ENCODE measurements around the gene KRT85. TPM values are rescaled to one million over a fixed set of nuclear protein-coding genes. Genes with fewer than 3 reads are reported as not detected.
"Not testable (repeated sequence)": the region's sequence is repeated elsewhere in the genome, so short reads cannot be mapped to it uniquely, and the experiment has no call there.

The KRT85 gene
- total RNA-seq, 1 donor from 2014 or later: not detected

- H3K27ac ChIP-seq: no peak overlapping the region
- DNase-seq (no peak), ATAC-seq (no peak)
- no peaks in the 10 kb centered on the region for H3K4me1 ChIP-seq
- H3K4me3 ChIP-seq: no peak overlapping the region
- no peaks in the 10 kb centered on the region for H3K36me3 ChIP-seq
- intact Hi-C loops (cut with DNase I): no loop called here
- TF ChIP-seq CTCF (IDR thresholded peaks at IDR 0.05): no peak
- H3K27me3 ChIP-seq (ENCODE audit: low read depth): peaks cover 20% of the 10 kb centered on the region
- H3K9me3 ChIP-seq: no peaks in the 10 kb centered on the region
Measured at GRCh38 chr12:52318241-52318990, 48.9 kb downstream of the KRT85 start.

- Histone ChIP-seq H3K4me3 (no peak overlapping the region), H3K27ac (no peak overlapping the region), H3K36me3 (no peaks in the 10 kb centered on the region), H3K4me1 (no peaks in the 10 kb centered on the region), H3K27me3 (ENCODE audit: low read depth) (peaks cover 20% of the 10 kb centered on the region), H3K9me3 (no peaks in the 10 kb centered on the region)
- intact Hi-C loops (cut with DNase I): no loop called here
- no peak for DNase-seq
- no peak for ATAC-seq
- TF ChIP-seq CTCF (IDR thresholded peaks at IDR 0.05): no peak
Measured at GRCh38 chr12:52317468-52318052, 49.7 kb downstream of the KRT85 start.

- intact Hi-C loops (cut with DNase I): no loop called here
- no peak for TF ChIP-seq CTCF (IDR thresholded peaks at IDR 0.05)
- H3K4me1 ChIP-seq: no peaks in the 10 kb centered on the region
- no peak overlapping the region for H3K4me3 ChIP-seq
- H3K27me3 ChIP-seq (ENCODE audit: low read depth): peaks cover 20% of the 10 kb centered on the region
- H3K27ac ChIP-seq: no peak overlapping the region
- ATAC-seq (no peak), DNase-seq (no peak)
- H3K9me3 ChIP-seq: no peaks in the 10 kb centered on the region
- H3K36me3 ChIP-seq: no peaks in the 10 kb centered on the region
Measured at GRCh38 chr12:52316701-52317100, 50.6 kb downstream of the KRT85 start.

GRCh38 chr12:52316290-52316689, 51.0 kb downstream of the KRT85 start:
- no peaks in the 10 kb centered on the region for H3K4me1 ChIP-seq
- no peak for DNase-seq

GRCh38 chr12:52315721-52316120, 51.6 kb downstream of the KRT85 start:
- DNase-seq; H3K4me3 ChIP-seq; H3K9me3 ChIP-seq; intact Hi-C loops (cut with DNase I); H3K36me3 ChIP-seq; ATAC-seq; H3K4me1 ChIP-seq; H3K27ac ChIP-seq: not testable (repeated sequence)
- peaks cover 16% of the 10 kb centered on the region for H3K27me3 ChIP-seq (ENCODE audit: low read depth)

More at GRCh38 chr12:52316290-52316689, 51.0 kb downstream of the KRT85 start:
- TF ChIP-seq CTCF (IDR thresholded peaks at IDR 0.05): no peak
- no peak for ATAC-seq
- Histone ChIP-seq H3K36me3 (no peaks in the 10 kb centered on the region), H3K4me3 (no peak overlapping the region), H3K27me3 (ENCODE audit: low read depth) (peaks cover 18% of the 10 kb centered on the region), H3K27ac (no peak overlapping the region), H3K9me3 (no peaks in the 10 kb centered on the region)
- intact Hi-C loops (cut with DNase I): no loop called here

- Histone ChIP-seq H3K9me3 (no peaks in the 10 kb centered on the region), H3K36me3 (no peaks in the 10 kb centered on the region), H3K4me1 (no peaks in the 10 kb centered on the region), H3K27me3 (ENCODE audit: low read depth) (peaks cover 6% of the 10 kb centered on the region), H3K4me3 (no peak overlapping the region), H3K27ac (no peak overlapping the region)
- DNase-seq: no peak
- no peak for ATAC-seq
- intact Hi-C loops (cut with DNase I): no loop called here
- TF ChIP-seq CTCF (IDR thresholded peaks at IDR 0.05): no peak
Measured at GRCh38 chr12:52314511-52314910, 52.8 kb downstream of the KRT85 start.

All from lower lobe of right lung (tissue), 2 donors.